ENCODE measurements around the gene DZIP1.

Gene DZIP1

DNA sequence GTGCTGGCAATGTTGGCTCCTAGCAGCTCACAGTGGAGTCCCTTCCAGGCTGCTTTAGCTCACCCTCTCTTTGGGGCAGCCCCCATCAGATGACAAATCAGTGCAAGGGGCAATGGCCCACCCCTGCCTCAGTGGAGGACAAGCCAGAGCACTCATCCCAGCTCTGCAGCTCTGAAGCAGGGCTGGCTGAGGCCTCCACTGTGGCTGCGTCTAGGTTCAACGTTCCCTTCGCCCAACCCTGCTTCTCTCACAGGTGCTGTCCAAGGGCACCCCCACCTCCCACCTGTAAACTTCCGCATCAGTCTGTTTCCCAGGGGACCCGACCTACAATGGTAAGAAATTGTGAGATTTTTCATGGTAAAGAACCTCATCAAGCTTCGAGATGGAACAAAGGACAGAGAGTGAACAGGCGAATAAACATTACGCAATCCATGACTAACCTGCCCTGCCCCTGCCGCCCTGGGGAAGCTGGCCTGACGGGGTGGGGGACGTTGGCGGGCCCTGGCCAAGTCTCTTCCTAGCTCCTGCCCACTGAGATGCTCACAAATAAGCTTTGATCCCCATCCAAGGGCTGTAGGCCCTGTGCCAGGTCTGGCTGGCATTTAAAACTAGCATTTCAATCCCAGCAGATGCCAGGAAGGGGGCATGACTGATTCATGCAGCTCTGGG, 40.5 kb downstream of the DZIP1 start:
- no peak for TF ChIP-seq TAF1 (IDR thresholded peaks at IDR 0.05; ENCODE audit: borderline replicate concordance, insufficient read depth, low read length)
- no peak for TF ChIP-seq FOXP2 (optimal IDR thresholded peaks at IDR 0.05; ENCODE audit: borderline replicate concordance, extremely low read depth, extremely low read length, insufficient read depth)
- TF ChIP-seq POLR2AphosphoS5 (IDR thresholded peaks at IDR 0.05; ENCODE audit: low read depth, low read length) = no peak
- no peak for TF ChIP-seq SIN3A (IDR thresholded peaks at IDR 0.05; ENCODE audit: borderline replicate concordance, insufficient read depth, low read length)
- TF ChIP-seq REST (IDR thresholded peaks at IDR 0.05; ENCODE audit: insufficient read depth in 1 of 2, low read depth in 2 of 2, low read length in 2 of 2) = no peak

GRCh38 chr13:95601906-95602305, 42.6 kb downstream of the DZIP1 start:
- TF ChIP-seq POLR2AphosphoS5 (IDR thresholded peaks at IDR 0.05; ENCODE audit: low read depth, low read length) (no peak), SIN3A (IDR thresholded peaks at IDR 0.05; ENCODE audit: borderline replicate concordance, insufficient read depth, low read length) (no peak), TAF1 (IDR thresholded peaks at IDR 0.05; ENCODE audit: borderline replicate concordance, insufficient read depth, low read length) (no peak), REST (IDR thresholded peaks at IDR 0.05; ENCODE audit: insufficient read depth in 1 of 2, low read depth in 2 of 2, low read length in 2 of 2) (no peak), FOXP2 (optimal IDR thresholded peaks at IDR 0.05; ENCODE audit: borderline replicate concordance, extremely low read depth, extremely low read length, insufficient read depth) (no peak)

GRCh38 chr13:95601216-95601615, 43.3 kb downstream of the DZIP1 start:
- TF ChIP-seq SIN3A (IDR thresholded peaks at IDR 0.05; ENCODE audit: borderline replicate concordance, insufficient read depth, low read length) (no peak), REST (IDR thresholded peaks at IDR 0.05; ENCODE audit: insufficient read depth in 1 of 2, low read depth in 2 of 2, low read length in 2 of 2) (no peak), TAF1 (IDR thresholded peaks at IDR 0.05; ENCODE audit: borderline replicate concordance, insufficient read depth, low read length) (no peak), POLR2AphosphoS5 (IDR thresholded peaks at IDR 0.05; ENCODE audit: low read depth, low read length) (no peak), FOXP2 (optimal IDR thresholded peaks at IDR 0.05; ENCODE audit: borderline replicate concordance, extremely low read depth, extremely low read length, insufficient read depth) (no peak)

- TF ChIP-seq REST (IDR thresholded peaks at IDR 0.05; ENCODE audit: insufficient read depth in 1 of 2, low read depth in 2 of 2, low read length in 2 of 2) (no peak), SIN3A (IDR thresholded peaks at IDR 0.05; ENCODE audit: borderline replicate concordance, insufficient read depth, low read length) (no peak), TAF1 (IDR thresholded peaks at IDR 0.05; ENCODE audit: borderline replicate concordance, insufficient read depth, low read length) (no peak), POLR2AphosphoS5 (IDR thresholded peaks at IDR 0.05; ENCODE audit: low read depth, low read length) (no peak), FOXP2 (optimal IDR thresholded peaks at IDR 0.05; ENCODE audit: borderline replicate concordance, extremely low read depth, extremely low read length, insufficient read depth) (no peak)
These were observed 47.8 kb downstream of the DZIP1 start for GRCh38 chr13:95596701-95597100.

All from PFSK-1 (cell line).